Panc1 (cell line): Measurements from ENCODE around the gene DGKZ.

Experiments used
- POLR2AphosphoS5 ChIP-seq: IDR thresholded peaks from 2 replicates; pipeline ENCODE4 v1.6.1; 2012; ENCODE audit warnings: mild to moderate bottlenecking, low read depth, low read length, moderate library complexity
- SIN3A ChIP-seq: IDR thresholded peaks from 2 replicates; pipeline ENCODE4 v1.6.1; 2012; ENCODE audit warnings: low read depth, mild to moderate bottlenecking, low read length, moderate library complexity, borderline replicate concordance; ENCODE audit not compliant: insufficient read depth
- TF ChIP-seq, protein P1 (sequence below): fragments of 450-650 bp; IDR thresholded peaks from 2 replicates; pipeline ENCODE4 v1.5.1; 2017; ENCODE audit warnings: mild to moderate bottlenecking

DNA sequence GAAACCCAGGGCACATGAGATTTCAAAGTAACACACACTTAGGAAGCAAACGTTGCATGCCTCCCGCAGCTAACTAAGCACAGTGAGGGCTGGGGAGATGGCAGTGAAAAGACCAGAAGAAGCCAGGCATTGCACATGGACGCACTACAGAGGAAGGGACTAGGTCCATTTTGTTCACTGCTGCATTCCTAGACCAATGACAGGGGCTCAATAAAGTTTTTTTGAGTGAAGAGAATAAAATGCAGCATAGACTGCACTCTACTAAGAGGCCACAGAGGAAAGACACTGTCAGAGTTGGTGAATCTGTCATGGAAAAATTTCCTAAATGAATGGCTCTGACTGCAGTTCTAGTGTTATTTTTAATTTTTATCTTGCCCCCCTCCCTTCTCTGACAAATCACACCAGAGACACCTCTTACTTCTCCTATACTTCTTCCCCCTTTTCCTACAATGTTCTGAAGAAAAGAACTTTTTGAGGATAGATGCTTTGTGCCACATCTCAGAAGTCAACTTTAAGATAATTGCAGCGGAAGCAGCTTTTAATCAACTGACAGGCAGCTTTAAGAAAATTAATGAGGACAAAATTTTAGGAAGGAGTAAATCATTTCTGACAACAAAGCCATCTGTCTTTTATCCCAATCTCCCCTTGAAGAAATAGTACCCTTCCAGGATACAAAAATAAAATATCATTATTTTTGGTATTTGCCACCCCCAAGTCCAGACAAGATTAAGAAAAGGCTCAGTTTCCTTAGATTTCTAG, 79.1 kb downstream of the DGKZ start:
- TF ChIP-seq POLR2AphosphoS5, result no peak
- TF ChIP-seq, protein P1, sequence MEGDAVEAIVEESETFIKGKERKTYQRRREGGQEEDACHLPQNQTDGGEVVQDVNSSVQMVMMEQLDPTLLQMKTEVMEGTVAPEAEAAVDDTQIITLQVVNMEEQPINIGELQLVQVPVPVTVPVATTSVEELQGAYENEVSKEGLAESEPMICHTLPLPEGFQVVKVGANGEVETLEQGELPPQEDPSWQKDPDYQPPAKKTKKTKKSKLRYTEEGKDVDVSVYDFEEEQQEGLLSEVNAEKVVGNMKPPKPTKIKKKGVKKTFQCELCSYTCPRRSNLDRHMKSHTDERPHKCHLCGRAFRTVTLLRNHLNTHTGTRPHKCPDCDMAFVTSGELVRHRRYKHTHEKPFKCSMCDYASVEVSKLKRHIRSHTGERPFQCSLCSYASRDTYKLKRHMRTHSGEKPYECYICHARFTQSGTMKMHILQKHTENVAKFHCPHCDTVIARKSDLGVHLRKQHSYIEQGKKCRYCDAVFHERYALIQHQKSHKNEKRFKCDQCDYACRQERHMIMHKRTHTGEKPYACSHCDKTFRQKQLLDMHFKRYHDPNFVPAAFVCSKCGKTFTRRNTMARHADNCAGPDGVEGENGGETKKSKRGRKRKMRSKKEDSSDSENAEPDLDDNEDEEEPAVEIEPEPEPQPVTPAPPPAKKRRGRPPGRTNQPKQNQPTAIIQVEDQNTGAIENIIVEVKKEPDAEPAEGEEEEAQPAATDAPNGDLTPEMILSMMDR, result no peak
- no peak for TF ChIP-seq SIN3A
